H9 (cell line): Measurements from ENCODE around the gene LCMT1. TPM values are rescaled to one million over a fixed set of nuclear protein-coding genes. Genes with fewer than 3 reads are reported as not detected.
"Not testable (repeated sequence)": the region's sequence is repeated elsewhere in the genome, so short reads cannot be mapped to it uniquely, and the experiment has no call there.

ENCODE experiments used
- DNase-seq: peaks from one replicate; pipeline ENCODE4 v3.0.0-alpha.2; 2017
- H2AFZ ChIP-seq: one replicate; pipeline ENCODE4 v1.6.1; 2013; ENCODE audit warnings: mild to moderate bottlenecking, low read length, control low read depth, moderate library complexity
- H2AK5ac ChIP-seq: 2 replicates; pipeline ENCODE4 v1.6.1; 2013; ENCODE audit warnings: low read length, control low read depth, mixed read lengths; ENCODE audit not compliant: insufficient read length
- H2BK120ac ChIP-seq: one replicate; pipeline ENCODE4 v1.6.1; 2013; ENCODE audit warnings: low read depth, mild to moderate bottlenecking, low read length, control low read depth, inconsistent platforms; ENCODE audit not compliant: poor library complexity, severe bottlenecking
- H2BK12ac ChIP-seq: 2 replicates; pipeline ENCODE4 v1.6.1; 2013; ENCODE audit warnings: low read length, control low read depth, mixed read lengths, low read depth; ENCODE audit not compliant: insufficient read length
- H2BK15ac ChIP-seq: 2 replicates; pipeline ENCODE4 v1.6.1; 2013; ENCODE audit warnings: low read depth, low read length, control low read depth
- H2BK20ac ChIP-seq: one replicate; pipeline ENCODE4 v1.6.1; 2013; ENCODE audit warnings: low read depth, mild to moderate bottlenecking, low read length, control low read depth, inconsistent platforms; ENCODE audit not compliant: poor library complexity, severe bottlenecking
- H2BK5ac ChIP-seq: 2 replicates; pipeline ENCODE4 v1.6.1; 2013; ENCODE audit warnings: low read length, control low read depth, mixed read lengths; ENCODE audit not compliant: insufficient read length
- H3K14ac ChIP-seq: 2 replicates; pipeline ENCODE4 v1.6.1; 2013; ENCODE audit warnings: low read length, control low read depth; ENCODE audit not compliant: insufficient read depth
- H3K18ac ChIP-seq: 2 replicates; pipeline ENCODE4 v1.6.1; 2013; ENCODE audit warnings: low read depth, mild to moderate bottlenecking, mixed read lengths, low read length, control low read depth; ENCODE audit not compliant: insufficient read length
- H3K23ac ChIP-seq: 2 replicates; pipeline ENCODE4 v1.6.1; 2013; ENCODE audit warnings: low read length, control low read depth, mixed read lengths, low read depth; ENCODE audit not compliant: insufficient read length
- H3K23me2 ChIP-seq: 2 replicates; pipeline ENCODE4 v1.6.1; 2013; ENCODE audit warnings: low read depth, mild to moderate bottlenecking, mixed read lengths, low read length, control low read depth; ENCODE audit not compliant: insufficient read length, poor library complexity, severe bottlenecking
- H3K27ac ChIP-seq: 2 replicates; pipeline ENCODE4 v1.5.1; 2013; ENCODE audit warnings: low read length, control low read depth, mixed read lengths, low read depth; ENCODE audit not compliant: insufficient read length
- H3K27me3 ChIP-seq: 2 replicates; pipeline ENCODE4 v1.6.1; 2013; ENCODE audit warnings: low read length, control low read depth, inconsistent platforms; ENCODE audit not compliant: insufficient read depth
- H3K4ac ChIP-seq: 2 replicates; pipeline ENCODE4 v1.6.1; 2013; ENCODE audit warnings: low read depth, mild to moderate bottlenecking, control low read depth, inconsistent platforms, low read length, moderate library complexity
- H3K4me1 ChIP-seq: 2 replicates; pipeline ENCODE4 v1.6.1; 2013; ENCODE audit warnings: low read length, control low read depth, inconsistent platforms; ENCODE audit not compliant: insufficient read depth
- H3K4me2 ChIP-seq: 2 replicates; pipeline ENCODE4 v1.6.1; 2013; ENCODE audit warnings: low read length, control low read depth, mixed read lengths; ENCODE audit not compliant: insufficient read length, insufficient read depth
- H3K56ac ChIP-seq: 2 replicates; pipeline ENCODE4 v1.6.1; 2013; ENCODE audit warnings: low read depth, mild to moderate bottlenecking, mixed read lengths, low read length, control low read depth; ENCODE audit not compliant: insufficient read length
- H3K79me1 ChIP-seq: 2 replicates; pipeline ENCODE4 v1.6.1; 2013; ENCODE audit warnings: low read depth, mild to moderate bottlenecking, moderate library complexity, low read length, control low read depth, inconsistent platforms; ENCODE audit not compliant: insufficient read depth, poor library complexity, severe bottlenecking
- H3K79me2 ChIP-seq: 2 replicates; pipeline ENCODE4 v1.6.1; 2013; ENCODE audit warnings: low read length, control low read depth, inconsistent platforms; ENCODE audit not compliant: insufficient read depth
- H3K9ac ChIP-seq: 2 replicates; pipeline ENCODE4 v1.6.1; 2013; ENCODE audit warnings: low read length, control low read depth, mixed read lengths; ENCODE audit not compliant: insufficient read length; ENCODE audit errors: extremely low read depth
- H3K9me3 ChIP-seq: one replicate; pipeline ENCODE4 v1.6.1; 2013; ENCODE audit warnings: low read depth, low read length, inconsistent platforms; ENCODE audit not compliant: control insufficient read depth
- H3T11ph ChIP-seq: one replicate; pipeline ENCODE4 v1.6.1; 2013; ENCODE audit warnings: mild to moderate bottlenecking, low read length, control low read depth, inconsistent platforms
- H4K20me1 ChIP-seq: one replicate; pipeline ENCODE4 v1.6.1; 2013; ENCODE audit not compliant: control insufficient read depth, insufficient read length, insufficient read depth
- H4K5ac ChIP-seq: 2 replicates; pipeline ENCODE4 v1.6.1; 2013; ENCODE audit warnings: low read depth, mild to moderate bottlenecking, mixed read lengths, low read length, control low read depth; ENCODE audit not compliant: insufficient read length
- H4K8ac ChIP-seq: replicated peaks from 2 replicates; pipeline ENCODE4 v1.6.1; 2013; ENCODE audit warnings: low read length, control low read depth, mixed read lengths, low read depth; ENCODE audit not compliant: insufficient read length
- H4K91ac ChIP-seq: 2 replicates; pipeline ENCODE4 v1.6.1; 2013; ENCODE audit warnings: low read depth, mild to moderate bottlenecking, moderate library complexity, mixed read lengths, low read length, control low read depth; ENCODE audit not compliant: insufficient read length
- H3K27ac Mint-ChIP-seq, 3 experiments: 2 replicates in 2 of 3; 3 replicates in 1 of 3; pipeline ENCODE4 v1.8.0; 2020 to 2021; ENCODE audit warnings: mixed read lengths in 3 of 3, mild to moderate bottlenecking in 1 of 3, moderate library complexity in 1 of 3
- H3K27me3 Mint-ChIP-seq: 2 replicates; pipeline ENCODE4 v1.8.0; 2021; ENCODE audit warnings: low read depth, mild to moderate bottlenecking, moderate library complexity, mixed read lengths
- H3K36me3 Mint-ChIP-seq, 3 experiments: 2 replicates in 2 of 3; 3 replicates in 1 of 3; pipeline ENCODE4 v1.8.0; 2020 to 2021; ENCODE audit warnings: low read depth in 3 of 3, mixed read lengths in 3 of 3; ENCODE audit not compliant: insufficient read depth in 1 of 3
- H3K4me1 Mint-ChIP-seq, 2 experiments: 2 replicates each; pipeline ENCODE4 v1.8.0; 2020; ENCODE audit warnings: mixed read lengths in 2 of 2
- H3K4me3 Mint-ChIP-seq, 2 experiments: 2 replicates in 1 of 2; 3 replicates in 1 of 2; pipeline ENCODE4 v1.8.0; 2020 to 2021; ENCODE audit warnings: mild to moderate bottlenecking in 2 of 2, mixed read lengths in 2 of 2, moderate library complexity in 1 of 2
- H3K9me3 Mint-ChIP-seq, 2 experiments: 2 replicates in 1 of 2; 3 replicates in 1 of 2; pipeline ENCODE4 v1.8.0; 2020; ENCODE audit warnings: mild to moderate bottlenecking in 2 of 2, mixed read lengths in 2 of 2, moderate library complexity in 1 of 2
- WGBS: extraction: QIAGEN DNeasy Blood & Tissue Kit; methylation state at CpG from one replicate; pipeline ENCODE4 v1.1.7; 2013; ENCODE audit warnings: missing lambda C conversion rate, low lambda C conversion rate, mixed read lengths; ENCODE audit not compliant: insufficient read length; ENCODE audit errors: extremely low coverage; 5-methylcytosine and 5-hydroxymethylcytosine counted together
- total RNA-seq: library from RNA; stranded (reverse); gene quantifications from 2 replicates; pipeline ENCODE4 v1.2.1, GENCODE V29; 2021
- TF ChIP-seq, protein P1 (sequence below): fragments of 200-600 bp; sonication (generic); conservative IDR thresholded peaks from 3 replicates; pipeline ENCODE4 v1.8.0; 2021; ENCODE audit warnings: antibody characterized with exemption, mild to moderate bottlenecking

LCMT1 gene
- total RNA-seq, 1 experiment from 2014 or later = 81.2 TPM

DNA sequence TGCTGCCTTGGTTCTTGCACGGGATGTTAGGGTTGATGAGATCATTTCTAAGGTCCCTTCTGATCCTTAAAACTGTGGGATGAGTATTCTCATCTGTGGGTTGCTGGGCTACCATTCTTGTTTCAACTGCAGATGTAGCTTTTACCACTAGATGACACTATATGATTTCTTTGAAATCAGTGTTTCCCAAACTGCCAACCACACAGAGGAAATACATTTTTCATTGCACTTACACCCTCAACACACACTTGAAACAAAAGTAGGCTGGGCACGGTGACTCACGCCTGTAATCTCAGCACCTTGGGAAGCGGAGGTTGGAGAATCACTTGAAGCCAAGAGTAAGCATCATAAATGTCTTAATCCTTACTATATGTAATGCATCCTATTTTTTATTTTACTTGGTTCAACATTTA is 15.3 kb downstream of the LCMT1 start:
- peaks cover 7 to 23% (median 23%) of the 10 kb centered on the region in 3 experiments; a peak in 6 of 7 replicates for H3K36me3 Mint-ChIP-seq
- H3K9ac ChIP-seq = no peak overlapping the region
- no peak overlapping the region for H3K56ac ChIP-seq

DNA sequence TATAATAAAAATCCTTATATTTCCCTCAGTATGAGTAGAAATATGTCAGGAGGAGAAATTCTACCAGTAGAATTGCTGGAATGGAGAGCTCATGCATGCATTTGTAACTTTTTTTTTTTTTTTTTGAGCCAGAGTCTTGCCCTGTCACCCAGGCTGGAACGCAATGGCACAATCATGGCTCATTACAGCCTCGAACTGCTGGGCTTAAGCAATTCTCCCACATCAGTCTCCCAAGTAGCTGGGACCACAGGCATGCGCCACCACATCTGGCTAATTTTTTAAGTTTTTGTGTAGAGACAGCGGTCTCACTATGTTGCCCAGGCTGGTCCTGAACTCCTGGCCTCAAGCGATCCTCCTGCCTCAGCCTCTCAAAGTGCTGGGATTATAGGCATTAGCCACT is 21.2 kb downstream of the LCMT1 start:
- not testable (repeated sequence) for H2BK15ac ChIP-seq, H3K4me1 Mint-ChIP-seq, H3K14ac ChIP-seq, H2BK120ac ChIP-seq, DNase-seq, H3K23ac ChIP-seq, H2BK20ac ChIP-seq, H3K27me3 Mint-ChIP-seq, H3K79me2 ChIP-seq, H3K4me2 ChIP-seq, H3K79me1 ChIP-seq, H3K9me3 Mint-ChIP-seq, H4K8ac ChIP-seq, H4K5ac ChIP-seq, H3T11ph ChIP-seq, H3K23me2 ChIP-seq, H2BK12ac ChIP-seq, H3K27ac Mint-ChIP-seq, H3K18ac ChIP-seq, H3K9me3 ChIP-seq, H4K91ac ChIP-seq, H2AFZ ChIP-seq, H2AK5ac ChIP-seq, H4K20me1 ChIP-seq, H3K4ac ChIP-seq, H3K27ac ChIP-seq, H2BK5ac ChIP-seq, H3K4me1 ChIP-seq, H3K9ac ChIP-seq, H3K56ac ChIP-seq, H3K4me3 Mint-ChIP-seq, H3K27me3 ChIP-seq
- H3K36me3 Mint-ChIP-seq = peaks cover 15 to 57% (median 51%) of the 10 kb centered on the region in 3 experiments; a peak in 6 of 7 replicates
- WGBS = no CpG with 5 or more reads among the region's 5 CpGs

More for the DNA sequence above, 15.3 kb downstream of the LCMT1 start:
- WGBS = no CpG with 5 or more reads among the region's 4 CpGs
- Mint-ChIP-seq H3K27ac (no peak overlapping the region), H3K4me3 (no peak overlapping the region), H3K4me1 (peaks cover 0 to 3% of the 10 kb centered on the region in 2 experiments; a peak in 1 of 4 replicates), H3K9me3 (no peaks in the 10 kb centered on the region), H3K27me3 (no peaks in the 10 kb centered on the region)
- Histone ChIP-seq H2BK20ac (no peak overlapping the region), H3K9me3 (no peaks in the 10 kb centered on the region), H3K23ac (no peak overlapping the region), H3K14ac (no peak overlapping the region), H2AK5ac (no peak overlapping the region), H3K4me2 (no peak overlapping the region), H3K4ac (no peak overlapping the region), H3K18ac (no peak overlapping the region), H3T11ph (no peak overlapping the region), H2BK120ac (no peak overlapping the region), H3K79me2 (peaks cover 2% of the 10 kb centered on the region; the same call in 1 of the 2 replicates), H2BK5ac (no peak overlapping the region), H3K4me1 (no peaks in the 10 kb centered on the region), H2AFZ (no peak overlapping the region), H3K23me2 (no peaks in the 10 kb centered on the region), H3K79me1 (peaks cover 5% of the 10 kb centered on the region), H4K5ac (no peak overlapping the region), H4K8ac (no peak overlapping the region), H4K91ac (no peak overlapping the region), H3K27ac (no peak overlapping the region), H4K20me1 (no peaks in the 10 kb centered on the region), H2BK15ac (no peak overlapping the region), H3K27me3 (no peaks in the 10 kb centered on the region), H2BK12ac (no peak overlapping the region)
- TF ChIP-seq, protein P1, sequence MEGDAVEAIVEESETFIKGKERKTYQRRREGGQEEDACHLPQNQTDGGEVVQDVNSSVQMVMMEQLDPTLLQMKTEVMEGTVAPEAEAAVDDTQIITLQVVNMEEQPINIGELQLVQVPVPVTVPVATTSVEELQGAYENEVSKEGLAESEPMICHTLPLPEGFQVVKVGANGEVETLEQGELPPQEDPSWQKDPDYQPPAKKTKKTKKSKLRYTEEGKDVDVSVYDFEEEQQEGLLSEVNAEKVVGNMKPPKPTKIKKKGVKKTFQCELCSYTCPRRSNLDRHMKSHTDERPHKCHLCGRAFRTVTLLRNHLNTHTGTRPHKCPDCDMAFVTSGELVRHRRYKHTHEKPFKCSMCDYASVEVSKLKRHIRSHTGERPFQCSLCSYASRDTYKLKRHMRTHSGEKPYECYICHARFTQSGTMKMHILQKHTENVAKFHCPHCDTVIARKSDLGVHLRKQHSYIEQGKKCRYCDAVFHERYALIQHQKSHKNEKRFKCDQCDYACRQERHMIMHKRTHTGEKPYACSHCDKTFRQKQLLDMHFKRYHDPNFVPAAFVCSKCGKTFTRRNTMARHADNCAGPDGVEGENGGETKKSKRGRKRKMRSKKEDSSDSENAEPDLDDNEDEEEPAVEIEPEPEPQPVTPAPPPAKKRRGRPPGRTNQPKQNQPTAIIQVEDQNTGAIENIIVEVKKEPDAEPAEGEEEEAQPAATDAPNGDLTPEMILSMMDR = peak; percentile 55
- no peak for DNase-seq
